Tibial artery (tissue), 4 donors: ENCODE measurements around the gene SSR1.

Experiments used
- DNase-seq, 2 donors: peaks; one replicate each; pipeline ENCODE4 v3.0.0-alpha.2; 2019
- H3K27ac ChIP-seq, 2 donors: fragments of 200-600 bp; sonication (generic) in 1 of 2; 1 replicate in 1 of 2; 2 replicates in 1 of 2; pipeline ENCODE4 v1.5.1; 2018 to 2019; ENCODE audit warnings: mild to moderate bottlenecking in 1 of 2
- H3K27me3 ChIP-seq, 2 donors: fragments of 200-600 bp; sonication (generic) in 1 of 2; one replicate each; pipeline versions ENCODE4 v1.5.1 to v1.6.0; 2016 to 2019
- H3K36me3 ChIP-seq, 3 donors: fragments of 200-600 bp; sonication (generic) in 2 of 3; one replicate each; pipeline ENCODE4 v1.5.1; 2016 to 2019; ENCODE audit warnings: mild to moderate bottlenecking in 2 of 3
- H3K4me1 ChIP-seq, 4 donors: fragments of 200-600 bp; sonication (generic) in 2 of 4; 1 replicate in 3 of 4; 2 replicates in 1 of 4; pipeline ENCODE4 v1.5.1; 2016 to 2019
- H3K4me3 ChIP-seq, 2 donors: fragments of 200-600 bp; sonication (generic) in 1 of 2; 1 replicate in 1 of 2; 2 replicates in 1 of 2; pipeline ENCODE4 v1.5.1; 2018 to 2019; ENCODE audit warnings: mild to moderate bottlenecking in 2 of 2
- H3K9me3 ChIP-seq, 3 donors: fragments of 200-600 bp; sonication (generic) in 1 of 3; one replicate each; pipeline ENCODE4 v1.5.1; 2016 to 2019
- CTCF ChIP-seq, 2 experiments: fragments of 200-600 bp in 1 of 2; fragments of 450-650 bp in 1 of 2; IDR thresholded peaks; one replicate each; pipeline ENCODE4 v1.5.1; 2017 to 2019; ENCODE audit warnings: antibody characterized with exemption in 2 of 2, mild to moderate bottlenecking in 1 of 2, moderate library complexity in 1 of 2
- intact Hi-C: fragments of 100-400 bp; cut with DNase I; formaldehyde crosslinking; loops from one replicate; pipeline ENCODE4 v1.15.0; 2023; ENCODE audit warnings: low total_unique reads

SSR1 gene

GRCh38 chr6:7219310-7219709, 93.7 kb downstream of the SSR1 start:
- no peak for DNase-seq
- H3K27me3 ChIP-seq = no peaks in the 10 kb centered on the region
- H3K9me3 ChIP-seq = no peaks in the 10 kb centered on the region
- intact Hi-C loops = no loop called here
- no peaks in the 10 kb centered on the region for H3K4me1 ChIP-seq
- no peak overlapping the region for H3K27ac ChIP-seq
- H3K36me3 ChIP-seq = peaks cover 17 to 39% (median 30%) of the 10 kb centered on the region in 3 donors
- H3K4me3 ChIP-seq = no peak overlapping the region
- no peak for TF ChIP-seq CTCF (IDR thresholded peaks at IDR 0.05)

- intact Hi-C loops = no loop called here
- TF ChIP-seq CTCF (IDR thresholded peaks at IDR 0.05) = no peak
- no peaks in the 10 kb centered on the region for H3K4me1 ChIP-seq
- no peaks in the 10 kb centered on the region for H3K9me3 ChIP-seq
- H3K4me3 ChIP-seq = no peak overlapping the region
- no peaks in the 10 kb centered on the region for H3K27me3 ChIP-seq
- peaks cover 17 to 46% (median 38%) of the 10 kb centered on the region in 3 donors for H3K36me3 ChIP-seq
- no peak for DNase-seq
- H3K27ac ChIP-seq = no peak overlapping the region
Measured at GRCh38 chr6:7218406-7218988, 94.5 kb downstream of the SSR1 start.
